Caco-2 (cell line): ENCODE results near the gene PFN4. TPM values are rescaled to one million over a fixed set of nuclear protein-coding genes. Genes with fewer than 3 reads are reported as not detected.

Experiments used
- BruUV-seq: library from RNA; stranded (reverse); fragments of 400-500 nt; replicated peaks from 2 replicates; lab custom pipeline; 2021; lab: Mats Ljungman, UMichigan
- CTCF ChIA-PET: fragments of 300-600 bp; sonication (Branson Sonifier 250); formaldehyde crosslinking; loops from one replicate; lab custom pipeline; 2022; ENCODE audit warnings: antibody characterized with exemption; lab: Charles Lee
- POLR2A ChIA-PET: fragments of 300-600 bp; sonication (Branson Sonifier 250); formaldehyde crosslinking; loops from one replicate; lab custom pipeline; 2022; ENCODE audit warnings: antibody characterized with exemption; lab: Charles Lee
- DNase-seq, 2 experiments: peaks; one replicate each; pipeline versions ENCODE4 v3.0.0 to v3.0.0-alpha.2; 2020 to 2022
- H3K27me3 ChIP-seq: replicated peaks from 2 replicates; pipeline ENCODE4 v1.6.0; 2011; ENCODE audit warnings: low read length; ENCODE audit not compliant: control insufficient read depth, insufficient read depth
- H3K36me3 ChIP-seq: 2 replicates; pipeline ENCODE4 v1.5.1; 2011; ENCODE audit warnings: low read length; ENCODE audit not compliant: control insufficient read depth, insufficient read depth
- H3K4me1 ChIP-seq: fragments of 250-450 bp; sonication (Bioruptor Pico); 2 replicates; pipeline ENCODE4 v1.5.1; 2020; ENCODE audit warnings: mild to moderate bottlenecking
- H3K4me3 ChIP-seq: 2 replicates; pipeline ENCODE4 v1.5.1; 2011; ENCODE audit warnings: low read depth, mild to moderate bottlenecking, control low read depth, low read length
- H3K9me3 ChIP-seq: fragments of 250-450 bp; sonication (Bioruptor Pico); 2 replicates; pipeline ENCODE4 v1.5.1; 2020; ENCODE audit warnings: mild to moderate bottlenecking, moderate library complexity
- H3K27ac Mint-ChIP-seq: one replicate; pipeline ENCODE4 v1.8.0; 2022; ENCODE audit warnings: mixed read lengths; ENCODE audit not compliant: unreplicated experiment
- H3K27me3 Mint-ChIP-seq: one replicate; pipeline ENCODE4 v1.8.0; 2022; ENCODE audit warnings: mixed read lengths; ENCODE audit not compliant: insufficient read depth, unreplicated experiment
- H3K36me3 Mint-ChIP-seq: one replicate; pipeline ENCODE4 v1.8.0; 2022; ENCODE audit warnings: mild to moderate bottlenecking, mixed read lengths; ENCODE audit not compliant: insufficient read depth, unreplicated experiment
- H3K4me1 Mint-ChIP-seq: one replicate; pipeline ENCODE4 v1.8.0; 2022; ENCODE audit warnings: low read depth, mixed read lengths; ENCODE audit not compliant: unreplicated experiment
- H3K4me3 Mint-ChIP-seq: one replicate; pipeline ENCODE4 v1.8.0; 2022; ENCODE audit warnings: mild to moderate bottlenecking, moderate library complexity, mixed read lengths; ENCODE audit not compliant: unreplicated experiment
- H3K9me3 Mint-ChIP-seq: one replicate; pipeline ENCODE4 v1.8.0; 2022; ENCODE audit warnings: mixed read lengths; ENCODE audit not compliant: unreplicated experiment
- intact Hi-C: fragments of 100-400 bp; cut with micrococcal nuclease; formaldehyde crosslinking; loops from one replicate; pipeline ENCODE4 v1.10.0; 2022; ENCODE audit not compliant: unreplicated experiment
- total RNA-seq: library from RNA; stranded (reverse); gene quantifications from 2 replicates; pipeline ENCODE4 v1.2.3, GENCODE V29; 2022
- TF ChIP-seq, protein P1 (sequence below), 2 experiments: fragments of 200-600 bp in 1 of 2; IDR thresholded peaks; 1 replicate in 1 of 2; 2 replicates in 1 of 2; pipeline versions ENCODE4 v1.5.1 to v1.8.0; 2011 to 2022; ENCODE audit warnings: antibody characterized with exemption in 1 of 2, control low read depth in 1 of 2, inconsistent platforms in 1 of 2, low read depth in 1 of 2, low read length in 1 of 2, mild to moderate bottlenecking in 1 of 2, moderate library complexity in 1 of 2; ENCODE audit not compliant: insufficient read depth in 1 of 2, severe bottlenecking in 1 of 2, unreplicated experiment in 1 of 2

Gene PFN4
- total RNA-seq, 1 experiment from 2014 or later: 1.4 TPM

DNA sequence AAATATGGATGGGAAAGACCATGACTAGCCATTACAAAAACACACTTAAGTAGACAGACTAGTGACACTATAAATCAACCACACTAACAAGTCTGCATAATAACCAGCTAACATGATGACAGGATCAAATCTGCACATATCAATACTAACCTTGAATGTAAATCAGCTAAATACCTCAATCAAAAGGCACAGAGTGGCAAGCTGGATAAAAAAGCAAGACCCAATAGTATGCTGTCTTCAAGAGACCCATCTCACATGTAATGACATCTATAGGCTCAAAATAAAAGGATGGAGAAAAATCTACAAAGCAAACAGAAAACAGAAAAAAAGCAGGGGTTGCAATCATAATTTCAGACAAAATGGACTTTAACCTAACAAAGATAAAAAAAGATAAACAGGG, 16.3 kb downstream of the PFN4 start:
- no TSS peak for BruUV-seq
- no peak for DNase-seq
- Mint-ChIP-seq H3K27ac (no peak overlapping the region), H3K4me1 (peaks cover 15% of the 10 kb centered on the region), H3K27me3 (no peaks in the 10 kb centered on the region), H3K4me3 (no peak overlapping the region), H3K9me3 (peaks cover 25% of the 10 kb centered on the region), H3K36me3 (no peaks in the 10 kb centered on the region)
- Histone ChIP-seq H3K27me3 (no peaks in the 10 kb centered on the region), H3K4me3 (no peak overlapping the region), H3K4me1 (peaks cover 10% of the 10 kb centered on the region; the same call in 1 of the 2 replicates), H3K36me3 (no peaks in the 10 kb centered on the region), H3K9me3 (0 out of 2 replicates have a peak, but pooled peaks cover 5% of the 10 kb centered on the region)
- POLR2A ChIA-PET: no interaction called here
- TF ChIP-seq, protein P1, sequence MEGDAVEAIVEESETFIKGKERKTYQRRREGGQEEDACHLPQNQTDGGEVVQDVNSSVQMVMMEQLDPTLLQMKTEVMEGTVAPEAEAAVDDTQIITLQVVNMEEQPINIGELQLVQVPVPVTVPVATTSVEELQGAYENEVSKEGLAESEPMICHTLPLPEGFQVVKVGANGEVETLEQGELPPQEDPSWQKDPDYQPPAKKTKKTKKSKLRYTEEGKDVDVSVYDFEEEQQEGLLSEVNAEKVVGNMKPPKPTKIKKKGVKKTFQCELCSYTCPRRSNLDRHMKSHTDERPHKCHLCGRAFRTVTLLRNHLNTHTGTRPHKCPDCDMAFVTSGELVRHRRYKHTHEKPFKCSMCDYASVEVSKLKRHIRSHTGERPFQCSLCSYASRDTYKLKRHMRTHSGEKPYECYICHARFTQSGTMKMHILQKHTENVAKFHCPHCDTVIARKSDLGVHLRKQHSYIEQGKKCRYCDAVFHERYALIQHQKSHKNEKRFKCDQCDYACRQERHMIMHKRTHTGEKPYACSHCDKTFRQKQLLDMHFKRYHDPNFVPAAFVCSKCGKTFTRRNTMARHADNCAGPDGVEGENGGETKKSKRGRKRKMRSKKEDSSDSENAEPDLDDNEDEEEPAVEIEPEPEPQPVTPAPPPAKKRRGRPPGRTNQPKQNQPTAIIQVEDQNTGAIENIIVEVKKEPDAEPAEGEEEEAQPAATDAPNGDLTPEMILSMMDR (IDR thresholded peaks at IDR 0.05; ENCODE audit: insufficient read depth in 1 of 2, low read depth in 1 of 2, low read length in 1 of 2, severe bottlenecking in 1 of 2, unreplicated experiment in 1 of 2): no peak
- CTCF ChIA-PET: no interaction called here
- intact Hi-C loops: no loop called here

DNA sequence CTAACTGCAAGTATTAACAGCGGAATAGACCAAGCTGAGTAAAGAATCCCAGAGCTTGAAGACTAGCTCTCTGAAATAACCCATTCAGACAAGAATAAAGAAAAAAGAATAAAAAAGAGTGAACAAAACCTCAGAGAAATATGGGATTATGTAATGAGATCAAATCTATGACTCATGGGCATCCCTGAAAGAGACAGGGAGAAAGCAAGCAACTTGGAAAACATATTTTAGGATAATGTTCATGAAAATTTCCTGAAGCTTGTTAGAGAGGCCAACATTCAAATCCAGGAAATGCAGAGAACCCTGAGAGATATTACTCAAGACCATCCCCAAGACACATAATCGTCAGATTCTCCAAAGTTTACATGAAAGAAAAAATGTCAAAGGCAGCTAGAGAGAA, 17.3 kb downstream of the PFN4 start:
- 0 out of 2 replicates have a peak, but pooled peaks cover 3% of the 10 kb centered on the region for H3K4me1 ChIP-seq
- BruUV-seq: no TSS peak
- no peaks in the 10 kb centered on the region for H3K36me3 ChIP-seq
- H3K4me3 Mint-ChIP-seq: no peak overlapping the region
- no peaks in the 10 kb centered on the region for H3K27me3 ChIP-seq
- CTCF ChIA-PET: no interaction called here
- intact Hi-C loops: no loop called here
- H3K36me3 Mint-ChIP-seq: no peaks in the 10 kb centered on the region
- H3K27ac Mint-ChIP-seq: no peak overlapping the region
- H3K9me3 ChIP-seq: 0 out of 2 replicates have a peak, but pooled peaks cover 5% of the 10 kb centered on the region
- TF ChIP-seq, protein P1 (IDR thresholded peaks at IDR 0.05; ENCODE audit: insufficient read depth in 1 of 2, low read depth in 1 of 2, low read length in 1 of 2, severe bottlenecking in 1 of 2, unreplicated experiment in 1 of 2): no peak
- POLR2A ChIA-PET: no interaction called here
- peaks cover 25% of the 10 kb centered on the region for H3K9me3 Mint-ChIP-seq
- H3K4me3 ChIP-seq: no peak overlapping the region
- no peaks in the 10 kb centered on the region for H3K27me3 Mint-ChIP-seq
- peaks cover 6% of the 10 kb centered on the region for H3K4me1 Mint-ChIP-seq
- DNase-seq: no peak

- intact Hi-C loops: no loop called here
- no peaks in the 10 kb centered on the region for H3K27me3 Mint-ChIP-seq
- peaks cover 6% of the 10 kb centered on the region for H3K4me1 Mint-ChIP-seq
- H3K9me3 ChIP-seq: 0 out of 2 replicates have a peak, but pooled peaks cover 5% of the 10 kb centered on the region
- H3K4me3 Mint-ChIP-seq: no peak overlapping the region
- H3K4me1 ChIP-seq: 0 out of 2 replicates have a peak, but pooled peaks cover 3% of the 10 kb centered on the region
- H3K27me3 ChIP-seq: no peaks in the 10 kb centered on the region
- CTCF ChIA-PET: no interaction called here
- no peaks in the 10 kb centered on the region for H3K36me3 Mint-ChIP-seq
- H3K36me3 ChIP-seq: no peaks in the 10 kb centered on the region
- H3K9me3 Mint-ChIP-seq: peaks cover 25% of the 10 kb centered on the region
- no TSS peak for BruUV-seq
- POLR2A ChIA-PET: no interaction called here
- no peak for DNase-seq
- no peak overlapping the region for H3K4me3 ChIP-seq
- TF ChIP-seq, protein P1 (IDR thresholded peaks at IDR 0.05; ENCODE audit: insufficient read depth in 1 of 2, low read depth in 1 of 2, low read length in 1 of 2, severe bottlenecking in 1 of 2, unreplicated experiment in 1 of 2): no peak
- H3K27ac Mint-ChIP-seq: no peak overlapping the region
These were observed 18.2 kb downstream of the PFN4 start for GRCh38 chr2:24104906-24105305.
